ENCODE data around the gene TUBA1B. TPM values are rescaled to one million over a fixed set of nuclear protein-coding genes. Genes with fewer than 3 reads are reported as not detected.
"Not testable (repeated sequence)": the region's sequence is repeated elsewhere in the genome, so short reads cannot be mapped to it uniquely, and the experiment has no call there.

The TUBA1B gene
- total RNA-seq, 1 donor from 2014 or later: 2,565 TPM

DNA sequence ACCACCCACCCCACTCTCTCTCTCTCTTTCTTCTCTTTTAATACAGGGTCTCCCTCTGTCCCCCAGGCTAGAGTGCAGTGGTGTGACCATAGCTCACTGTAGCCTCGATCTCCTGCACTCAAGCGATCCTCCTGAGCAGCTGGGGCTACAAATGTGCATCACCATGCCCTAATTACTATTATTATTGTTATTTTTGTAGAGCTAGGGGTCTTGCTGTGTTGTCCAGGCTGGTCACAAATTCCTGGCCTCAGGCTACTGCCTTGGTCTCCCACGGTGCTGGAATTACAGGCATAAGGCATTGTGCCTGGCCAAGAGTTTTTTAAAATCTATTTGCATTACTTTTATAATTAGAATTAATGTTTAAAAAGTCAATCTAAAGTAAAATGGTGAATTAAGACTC is 23.0 kb upstream of the TUBA1B start:
- H3K4me3 ChIP-seq (ENCODE audit: low read depth, low read length): no peak overlapping the region
- TF ChIP-seq, protein P1, sequence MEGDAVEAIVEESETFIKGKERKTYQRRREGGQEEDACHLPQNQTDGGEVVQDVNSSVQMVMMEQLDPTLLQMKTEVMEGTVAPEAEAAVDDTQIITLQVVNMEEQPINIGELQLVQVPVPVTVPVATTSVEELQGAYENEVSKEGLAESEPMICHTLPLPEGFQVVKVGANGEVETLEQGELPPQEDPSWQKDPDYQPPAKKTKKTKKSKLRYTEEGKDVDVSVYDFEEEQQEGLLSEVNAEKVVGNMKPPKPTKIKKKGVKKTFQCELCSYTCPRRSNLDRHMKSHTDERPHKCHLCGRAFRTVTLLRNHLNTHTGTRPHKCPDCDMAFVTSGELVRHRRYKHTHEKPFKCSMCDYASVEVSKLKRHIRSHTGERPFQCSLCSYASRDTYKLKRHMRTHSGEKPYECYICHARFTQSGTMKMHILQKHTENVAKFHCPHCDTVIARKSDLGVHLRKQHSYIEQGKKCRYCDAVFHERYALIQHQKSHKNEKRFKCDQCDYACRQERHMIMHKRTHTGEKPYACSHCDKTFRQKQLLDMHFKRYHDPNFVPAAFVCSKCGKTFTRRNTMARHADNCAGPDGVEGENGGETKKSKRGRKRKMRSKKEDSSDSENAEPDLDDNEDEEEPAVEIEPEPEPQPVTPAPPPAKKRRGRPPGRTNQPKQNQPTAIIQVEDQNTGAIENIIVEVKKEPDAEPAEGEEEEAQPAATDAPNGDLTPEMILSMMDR (conservative IDR thresholded peaks at IDR 0.05; ENCODE audit: low read depth, low read length): no peak
- DNase-seq (ENCODE audit: low read depth): no peak

DNA sequence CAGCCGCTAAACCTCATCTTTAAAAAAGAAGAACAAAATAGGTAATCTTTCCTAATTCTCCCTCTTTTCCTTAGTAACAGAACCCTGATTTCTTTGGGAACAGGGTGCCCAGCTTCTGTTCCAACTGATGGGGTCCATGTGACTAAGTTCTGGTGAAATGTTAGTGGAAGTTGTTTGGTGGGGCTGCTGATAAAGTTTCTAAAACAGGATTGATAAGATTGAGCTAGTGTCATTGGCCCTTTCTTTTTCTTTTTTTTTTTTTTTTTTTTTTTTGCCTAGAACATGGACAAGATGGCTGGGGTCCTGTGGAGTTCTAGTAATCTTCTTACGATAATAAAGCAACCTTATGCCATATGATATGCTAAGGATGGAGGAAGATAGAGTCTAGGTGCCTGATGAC is 16.2 kb upstream of the TUBA1B start:
- no peak overlapping the region for H3K4me3 ChIP-seq (ENCODE audit: low read depth, low read length)
- DNase-seq (ENCODE audit: low read depth): no peak
- TF ChIP-seq, protein P1 (conservative IDR thresholded peaks at IDR 0.05; ENCODE audit: low read depth, low read length): no peak

DNA sequence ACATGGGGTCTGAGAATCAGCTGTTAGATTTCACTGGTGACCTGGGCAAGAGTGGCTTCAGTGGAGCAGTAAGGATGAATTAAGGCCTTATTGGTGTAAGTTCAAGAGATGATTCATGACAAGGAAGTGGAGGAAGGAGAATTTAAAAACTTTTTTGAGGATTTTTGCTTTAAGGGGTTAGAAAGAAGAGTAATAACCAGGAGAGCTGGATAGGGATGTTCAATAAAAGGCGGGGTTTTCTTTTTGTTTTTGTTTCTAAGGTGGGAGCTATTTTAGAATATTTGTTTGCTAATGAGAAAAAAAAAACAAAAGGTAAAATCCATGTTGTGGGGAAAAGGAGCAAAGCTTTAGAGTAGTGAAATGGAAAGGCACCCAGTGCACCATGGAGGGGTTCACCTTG is 15.2 kb upstream of the TUBA1B start:
- no peak for DNase-seq (ENCODE audit: low read depth)
- H3K4me3 ChIP-seq (ENCODE audit: low read depth, low read length): no peak overlapping the region
- TF ChIP-seq, protein P1 (conservative IDR thresholded peaks at IDR 0.05; ENCODE audit: low read depth, low read length): no peak

DNA sequence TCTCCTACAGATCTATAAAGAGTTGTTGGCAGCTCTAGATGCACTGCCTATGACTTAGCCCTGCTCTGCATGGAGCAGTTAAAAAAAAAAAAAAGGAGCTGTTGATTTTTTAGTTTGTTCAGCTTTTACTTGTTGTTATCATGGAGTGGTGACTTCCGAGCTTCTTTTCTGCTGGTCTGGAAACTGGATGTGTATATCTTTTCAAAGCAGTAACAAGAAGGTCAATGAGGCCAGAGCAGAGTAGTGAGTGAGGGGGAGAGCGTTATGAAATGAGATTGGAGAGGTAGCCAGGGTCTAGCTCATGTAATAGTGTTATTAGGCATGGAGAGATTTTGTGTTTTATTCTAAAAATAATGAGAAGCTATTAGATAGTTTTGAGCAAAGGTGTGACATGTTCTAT is 13.2 kb upstream of the TUBA1B start:
- TF ChIP-seq, protein P1 (conservative IDR thresholded peaks at IDR 0.05; ENCODE audit: low read depth, low read length): no peak
- DNase-seq (ENCODE audit: low read depth): no peak
- H3K4me3 ChIP-seq (ENCODE audit: low read depth, low read length): no peak overlapping the region

DNA sequence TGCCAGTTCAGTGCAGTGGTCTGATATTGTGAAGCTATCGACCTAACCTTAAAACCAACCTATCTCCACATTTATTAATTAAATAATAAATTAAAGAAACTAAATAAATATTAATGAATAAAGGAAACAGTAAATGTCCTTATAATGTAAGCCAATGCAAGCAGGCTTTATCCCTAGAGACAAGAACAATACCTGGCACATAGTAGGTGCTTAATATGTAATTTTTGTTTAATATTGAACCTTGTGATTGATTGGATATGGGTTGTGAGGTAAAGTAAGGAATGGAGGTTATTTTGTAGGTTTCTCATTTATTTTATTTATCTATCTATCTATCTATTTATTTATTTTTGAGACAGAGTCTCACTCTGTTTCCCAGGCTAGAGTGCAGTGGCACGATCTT is 7.8 kb upstream of the TUBA1B start:
- TF ChIP-seq, protein P1 (conservative IDR thresholded peaks at IDR 0.05; ENCODE audit: low read depth, low read length): no peak
- no peak overlapping the region for H3K4me3 ChIP-seq (ENCODE audit: low read depth, low read length)
- DNase-seq (ENCODE audit: low read depth): no peak

DNA sequence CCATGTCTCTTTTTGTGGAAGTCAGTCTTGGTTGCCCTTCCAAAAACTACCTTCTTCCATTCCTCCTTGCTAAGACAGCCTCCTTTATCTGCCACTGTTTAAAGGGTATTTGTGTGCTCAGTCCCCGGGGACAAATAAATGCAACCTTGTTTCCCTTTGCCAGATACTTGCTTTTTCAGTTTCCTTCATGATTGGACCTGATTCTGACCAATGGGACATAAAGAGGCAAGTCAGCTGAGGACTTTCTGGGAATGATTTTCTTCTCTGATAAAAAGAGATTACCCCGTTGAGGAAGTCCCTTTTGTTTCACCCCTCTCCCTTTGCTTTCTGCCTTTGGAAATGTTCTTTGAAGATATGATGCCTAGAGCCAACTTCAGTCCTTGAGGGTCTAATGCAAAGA is 7.4 kb upstream of the TUBA1B start:
- DNase-seq (ENCODE audit: low read depth): no peak
- TF ChIP-seq, protein P1 (conservative IDR thresholded peaks at IDR 0.05; ENCODE audit: low read depth, low read length): no peak
- H3K4me3 ChIP-seq (ENCODE audit: low read depth, low read length): no peak overlapping the region

DNA sequence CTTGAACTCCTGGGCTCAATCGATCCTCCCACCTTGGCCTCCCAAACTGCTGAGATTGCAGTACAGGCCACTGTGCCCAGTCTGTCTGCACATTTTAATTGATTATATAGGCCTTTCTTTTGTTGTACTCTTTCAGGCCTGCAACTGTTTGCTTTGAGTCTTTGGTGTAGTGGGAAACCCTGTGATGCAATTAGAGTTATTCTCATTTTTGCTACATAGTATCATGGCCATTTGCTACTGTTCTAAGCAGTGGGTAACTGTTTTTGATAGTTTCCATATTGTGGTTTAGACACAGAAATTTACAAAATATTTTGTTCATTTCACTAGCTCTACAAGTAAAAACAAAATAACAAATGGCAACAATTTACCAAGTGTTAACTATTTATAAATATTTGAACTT is 6.3 kb upstream of the TUBA1B start:
- TF ChIP-seq, protein P1 (conservative IDR thresholded peaks at IDR 0.05; ENCODE audit: low read depth, low read length): no peak
- H3K4me3 ChIP-seq (ENCODE audit: low read depth, low read length): no peak overlapping the region
- no peak for DNase-seq (ENCODE audit: low read depth)

DNA sequence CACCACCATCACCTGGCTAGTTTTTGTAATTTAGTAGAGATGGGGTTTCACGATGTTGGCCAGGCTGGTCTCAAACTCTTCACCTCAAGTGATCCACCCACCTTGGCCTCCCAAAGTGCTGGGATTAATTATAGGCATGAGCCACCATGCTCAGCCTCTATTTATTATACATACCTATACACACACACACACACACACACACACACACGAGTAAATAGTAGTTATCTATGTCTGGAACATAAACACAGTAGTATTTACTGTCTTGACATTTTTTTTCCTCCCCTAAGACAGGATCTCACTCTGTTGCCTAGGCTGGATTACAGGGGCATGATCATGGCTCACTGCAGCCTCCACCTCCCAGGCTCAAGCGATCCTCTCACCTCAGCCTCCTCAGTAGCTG is 5.8 kb upstream of the TUBA1B start:
- DNase-seq (ENCODE audit: low read depth); H3K4me3 ChIP-seq (ENCODE audit: low read depth, low read length): not testable (repeated sequence)
